Mucosa of rectum (tissue), 2 donors: Measurements from ENCODE around the gene SLC6A9.

Source experiments
- H3K27ac ChIP-seq, 2 donors: one replicate each; pipeline ENCODE4 v1.7.0; 2013; ENCODE audit warnings: inconsistent platforms in 2 of 2, low read depth in 2 of 2, low read length in 2 of 2
- H3K27me3 ChIP-seq, 2 donors: one replicate each; pipeline ENCODE4 v1.7.0; 2013; ENCODE audit warnings: low read length in 2 of 2; ENCODE audit not compliant: control insufficient read depth in 2 of 2, insufficient read depth in 2 of 2
- H3K36me3 ChIP-seq, 2 donors: one replicate each; pipeline ENCODE4 v1.7.0; 2013; ENCODE audit warnings: low read length in 2 of 2; ENCODE audit not compliant: control insufficient read depth in 2 of 2, insufficient read depth in 2 of 2
- H3K4me1 ChIP-seq, 2 donors: one replicate each; pipeline ENCODE4 v1.7.0; 2013; ENCODE audit warnings: low read length in 2 of 2, mild to moderate bottlenecking in 1 of 2; ENCODE audit not compliant: control insufficient read depth in 2 of 2, insufficient read depth in 2 of 2
- H3K4me3 ChIP-seq, 2 donors: one replicate each; pipeline ENCODE4 v1.7.0; 2013; ENCODE audit warnings: low read length in 2 of 2
- H3K9ac ChIP-seq, 2 donors: one replicate each; pipeline ENCODE4 v1.7.0; 2013; ENCODE audit warnings: low read length in 2 of 2, low read depth in 1 of 2, mild to moderate bottlenecking in 1 of 2
- H3K9me3 ChIP-seq, 2 donors: one replicate each; pipeline ENCODE4 v1.7.0; 2013; ENCODE audit warnings: low read length in 2 of 2; ENCODE audit not compliant: control insufficient read depth in 2 of 2
- donor health status: healthy.
- donor health status: Normal muscosa, but diverticular disease.

Gene SLC6A9

DNA sequence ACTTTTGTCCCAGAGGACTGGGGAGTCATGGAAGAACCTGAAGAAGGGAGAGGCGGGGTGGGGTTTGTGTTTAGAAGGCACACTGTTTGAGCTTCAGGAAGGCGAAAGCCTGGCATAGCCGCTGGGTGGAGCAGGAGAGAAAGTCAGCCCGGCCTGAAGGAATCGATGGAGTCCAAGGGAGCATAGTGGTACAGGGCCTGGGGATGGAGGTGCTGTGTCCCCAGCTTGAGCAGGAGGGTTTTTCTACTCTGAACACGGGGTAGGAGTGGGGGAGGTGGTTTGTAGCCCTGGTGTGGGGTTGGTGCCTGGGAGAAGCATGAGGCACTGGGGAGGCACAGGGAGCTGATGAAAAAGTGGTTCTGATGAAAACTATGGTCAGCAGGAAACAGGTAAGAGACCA is 44.5 kb downstream of the SLC6A9 start:
- H3K27ac ChIP-seq, result peak overlapping the region; percentile 6 to 41
- no peak overlapping the region for H3K4me3 ChIP-seq
- peaks cover 3 to 7% of the 10 kb centered on the region in 2 donors for H3K36me3 ChIP-seq
- no peaks in the 10 kb centered on the region for H3K9me3 ChIP-seq
- H3K27me3 ChIP-seq, result no peaks in the 10 kb centered on the region
- peak overlapping the region in 1 of 2 donors; percentile 21 for H3K9ac ChIP-seq
- peaks cover 10 to 28% of the 10 kb centered on the region in 2 donors for H3K4me1 ChIP-seq

GRCh38 chr1:43985984-43986595 is 45.2 kb downstream of the SLC6A9 start:
- peaks cover 3 to 7% of the 10 kb centered on the region in 2 donors for H3K36me3 ChIP-seq
- no peak overlapping the region for H3K4me3 ChIP-seq
- H3K27me3 ChIP-seq, result no peaks in the 10 kb centered on the region
- peaks cover 13 to 30% of the 10 kb centered on the region in 2 donors for H3K4me1 ChIP-seq
- H3K9me3 ChIP-seq, result no peaks in the 10 kb centered on the region
- H3K27ac ChIP-seq, result no peak overlapping the region
- no peak overlapping the region for H3K9ac ChIP-seq

GRCh38 chr1:43984855-43985254 is 46.4 kb downstream of the SLC6A9 start:
- H3K27ac ChIP-seq, result no peak overlapping the region
- peaks cover 20 to 32% of the 10 kb centered on the region in 2 donors for H3K4me1 ChIP-seq
- H3K36me3 ChIP-seq, result peaks cover 3 to 7% of the 10 kb centered on the region in 2 donors
- no peaks in the 10 kb centered on the region for H3K9me3 ChIP-seq
- no peak overlapping the region for H3K4me3 ChIP-seq
- no peak overlapping the region for H3K9ac ChIP-seq
- no peaks in the 10 kb centered on the region for H3K27me3 ChIP-seq

DNA sequence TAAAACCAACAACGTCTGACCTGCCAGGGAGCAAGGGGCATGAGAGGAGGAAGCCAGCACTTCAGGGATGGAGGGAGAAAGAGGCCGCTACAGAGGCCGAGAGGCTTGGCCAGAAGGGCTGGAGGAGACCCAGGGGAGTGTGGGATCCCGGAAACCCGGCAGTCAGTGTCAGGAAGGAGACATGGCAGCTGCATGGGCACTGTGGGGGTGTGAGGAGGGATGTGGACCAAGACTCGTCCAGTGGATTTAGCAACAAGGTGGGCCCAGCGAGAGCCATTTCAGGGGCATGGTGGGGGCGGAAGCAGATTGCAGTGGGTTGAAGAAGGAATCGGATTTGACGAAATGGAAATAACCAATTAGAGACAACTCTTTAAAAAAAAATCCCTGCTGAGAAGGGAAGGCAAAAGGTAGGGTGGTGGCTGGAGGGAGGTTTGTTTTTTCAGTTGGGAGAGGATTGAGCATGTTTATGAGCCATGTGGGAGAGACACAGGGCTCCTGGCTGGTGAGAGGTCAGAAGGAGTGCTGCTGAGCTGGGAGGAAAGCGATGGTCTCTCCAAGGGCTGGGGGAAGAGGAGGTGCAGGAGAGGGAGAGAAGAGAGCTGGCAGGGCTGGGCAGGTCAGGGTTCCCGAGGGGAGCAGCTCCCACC is 47.9 kb downstream of the SLC6A9 start:
- H3K4me3 ChIP-seq, result no peak overlapping the region
- no peak overlapping the region for H3K9ac ChIP-seq
- peaks cover 28 to 39% of the 10 kb centered on the region in 2 donors for H3K4me1 ChIP-seq
- H3K9me3 ChIP-seq, result no peaks in the 10 kb centered on the region
- H3K27ac ChIP-seq, result no peak overlapping the region
- H3K36me3 ChIP-seq, result peaks cover 3 to 7% of the 10 kb centered on the region in 2 donors
- no peaks in the 10 kb centered on the region for H3K27me3 ChIP-seq

DNA sequence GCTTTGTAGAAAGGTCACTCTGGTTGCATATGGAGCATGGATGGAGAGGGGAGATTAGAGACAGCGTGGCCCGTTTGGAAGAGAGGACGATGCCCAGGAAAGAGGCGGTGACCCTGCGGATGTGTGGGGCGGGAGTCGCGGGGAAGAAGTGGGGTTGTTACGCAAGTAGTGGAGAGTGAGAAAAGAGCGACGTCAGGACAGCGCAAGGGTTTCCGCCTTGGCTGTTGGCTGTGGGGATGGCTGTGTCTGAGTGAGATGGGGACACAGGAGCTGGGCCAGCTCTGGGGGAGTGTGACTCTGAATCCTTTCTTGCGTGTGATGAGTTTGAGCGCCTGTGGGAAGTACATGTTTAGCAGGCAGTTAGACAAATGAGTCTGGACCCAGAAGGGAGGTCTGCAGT is 48.5 kb downstream of the SLC6A9 start:
- Histone ChIP-seq H3K9me3 (no peaks in the 10 kb centered on the region), H3K9ac (no peak overlapping the region), H3K27ac (no peak overlapping the region), H3K4me1 (peaks cover 34 to 41% of the 10 kb centered on the region in 2 donors), H3K36me3 (peaks cover 6 to 7% of the 10 kb centered on the region in 2 donors), H3K27me3 (no peaks in the 10 kb centered on the region), H3K4me3 (no peak overlapping the region)

DNA sequence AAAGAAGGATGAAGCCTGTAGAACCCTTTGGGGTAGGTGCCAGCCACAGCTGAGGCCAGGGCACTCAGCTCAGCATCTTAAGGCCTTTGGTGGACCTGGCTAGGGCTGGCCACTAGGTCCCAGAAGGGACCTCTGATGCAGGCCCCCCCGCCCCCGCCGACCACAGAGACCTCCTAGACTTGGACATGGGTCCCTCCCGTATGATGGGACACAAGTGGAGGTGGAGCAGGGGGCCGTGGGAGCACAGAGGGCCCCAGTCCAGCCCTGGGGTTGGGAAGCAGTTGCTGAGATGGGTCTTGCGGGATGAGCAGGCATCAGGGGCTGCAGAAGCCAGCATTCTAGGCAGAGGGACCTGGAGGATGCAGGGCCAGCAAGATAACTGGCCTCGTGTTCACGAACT is 49.0 kb downstream of the SLC6A9 start:
- Histone ChIP-seq H3K9me3 (no peaks in the 10 kb centered on the region), H3K36me3 (peaks cover 11 to 13% of the 10 kb centered on the region in 2 donors), H3K4me3 (no peak overlapping the region), H3K9ac (no peak overlapping the region), H3K27me3 (no peaks in the 10 kb centered on the region), H3K4me1 (peaks cover 37 to 42% of the 10 kb centered on the region in 2 donors), H3K27ac (no peak overlapping the region)

DNA sequence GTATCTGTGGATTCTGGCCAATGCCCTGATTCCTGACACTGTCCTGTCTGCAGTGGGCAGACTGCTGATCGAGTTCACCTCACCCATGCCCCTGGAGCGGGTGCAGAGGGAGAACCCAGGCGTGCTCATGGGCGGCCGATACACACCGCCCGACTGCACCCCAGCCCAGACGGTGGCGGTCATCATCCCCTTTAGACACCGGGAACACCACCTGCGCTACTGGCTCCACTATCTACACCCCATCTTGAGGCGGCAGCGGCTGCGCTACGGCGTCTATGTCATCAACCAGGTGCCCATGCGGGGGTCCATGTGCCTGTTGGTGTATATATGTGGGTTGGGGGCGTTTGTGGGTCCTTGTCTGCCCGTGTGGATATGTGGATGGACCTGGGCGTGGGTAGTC is 49.6 kb downstream of the SLC6A9 start:
- Histone ChIP-seq H3K9ac (peak overlapping the region in 1 of 2 donors; percentile 14), H3K27me3 (no peaks in the 10 kb centered on the region), H3K4me1 (peaks cover 38 to 41% of the 10 kb centered on the region in 2 donors), H3K27ac (peak overlapping the region; percentile 6 to 60), H3K36me3 (peaks cover 16 to 17% of the 10 kb centered on the region in 2 donors), H3K9me3 (no peaks in the 10 kb centered on the region), H3K4me3 (no peak overlapping the region)

DNA sequence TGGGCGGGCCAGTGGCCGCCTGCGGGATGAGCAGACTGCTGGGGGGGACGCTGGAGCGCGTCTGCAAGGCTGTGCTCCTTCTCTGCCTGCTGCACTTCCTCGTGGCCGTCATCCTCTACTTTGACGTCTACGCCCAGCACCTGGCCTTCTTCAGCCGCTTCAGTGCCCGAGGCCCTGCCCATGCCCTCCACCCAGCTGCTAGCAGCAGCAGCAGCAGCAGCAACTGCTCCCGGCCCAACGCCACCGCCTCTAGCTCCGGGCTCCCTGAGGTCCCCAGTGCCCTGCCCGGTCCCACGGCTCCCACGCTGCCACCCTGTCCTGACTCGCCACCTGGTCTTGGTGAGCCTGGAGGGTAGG is 50.1 kb downstream of the SLC6A9 start:
- Histone ChIP-seq H3K36me3 (peaks cover 20 to 22% of the 10 kb centered on the region in 2 donors), H3K27me3 (no peaks in the 10 kb centered on the region), H3K4me3 (peak overlapping the region in 1 of 2 donors; percentile 69), H3K9ac (peak overlapping the region in 1 of 2 donors; percentile 14), H3K27ac (peak overlapping the region; percentile 57 to 60), H3K4me1 (peaks cover 42 to 44% of the 10 kb centered on the region in 2 donors), H3K9me3 (no peaks in the 10 kb centered on the region)

DNA sequence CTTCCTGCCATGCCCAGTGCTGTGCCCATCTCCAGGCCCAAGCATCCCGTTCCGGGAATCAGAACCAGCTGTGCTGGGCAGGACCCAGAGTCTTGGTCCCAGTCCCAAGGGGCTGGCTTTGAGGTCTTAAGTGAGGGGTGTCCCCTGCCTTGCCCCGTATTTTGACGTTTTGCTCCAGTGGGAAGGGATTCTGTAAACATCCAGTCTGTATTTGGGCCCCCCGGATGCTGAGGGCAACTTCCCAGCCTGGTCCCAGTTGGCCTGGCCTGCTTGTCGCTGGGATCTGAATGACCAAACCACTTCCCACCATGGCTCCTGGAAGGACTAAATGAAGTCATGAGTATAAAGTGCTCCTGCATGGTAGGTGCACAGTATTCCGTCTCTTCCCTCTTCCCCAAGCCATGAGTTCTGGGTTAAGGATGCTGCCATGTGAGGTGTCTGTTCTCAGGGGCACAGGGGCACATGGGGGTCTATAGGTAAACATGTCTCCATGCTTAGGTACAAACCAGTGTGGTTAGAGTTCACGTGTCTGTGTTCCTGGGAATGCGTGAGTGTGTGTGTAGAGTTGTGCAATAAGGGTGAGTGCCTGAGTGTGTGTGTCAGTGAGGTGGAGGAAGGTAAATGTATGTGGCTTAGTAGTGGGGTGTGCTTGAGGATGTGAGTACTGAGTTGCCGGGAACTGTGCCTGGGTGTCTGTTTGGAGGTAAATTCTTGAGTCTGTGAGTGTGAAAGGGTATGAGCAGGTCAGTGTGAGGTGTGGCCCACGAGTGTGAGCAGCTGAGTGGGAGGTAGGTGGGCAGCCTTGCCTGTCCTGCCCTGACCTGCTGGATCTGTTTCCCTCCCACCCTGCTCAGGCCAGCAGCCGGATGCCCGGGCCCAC is 50.8 kb downstream of the SLC6A9 start:
- Histone ChIP-seq H3K27ac (peak overlapping the region; percentile 57 to 60), H3K36me3 (peaks cover 20 to 23% of the 10 kb centered on the region in 2 donors), H3K27me3 (no peaks in the 10 kb centered on the region), H3K4me3 (peak overlapping the region; percentile 49 to 69), H3K9ac (peak overlapping the region in 1 of 2 donors; percentile 14), H3K9me3 (no peaks in the 10 kb centered on the region), H3K4me1 (peaks cover 48 to 50% of the 10 kb centered on the region in 2 donors)
